ENCODE measurements around the gene GPR151.

Gene GPR151

GRCh38 chr5:146519554-146519953, 3.6 kb upstream of the GPR151 start:
- no peak for DNase-seq

- no peak for DNase-seq
Measured at GRCh38 chr5:146515473-146516150, 378 bp downstream of the GPR151 start.

GRCh38 chr5:146514575-146514974, 1.4 kb downstream of the GPR151 start:
- no peak for DNase-seq

- DNase-seq = no peak
Measured at GRCh38 chr5:146513462-146513861, 2.5 kb downstream of the GPR151 start.

DNA sequence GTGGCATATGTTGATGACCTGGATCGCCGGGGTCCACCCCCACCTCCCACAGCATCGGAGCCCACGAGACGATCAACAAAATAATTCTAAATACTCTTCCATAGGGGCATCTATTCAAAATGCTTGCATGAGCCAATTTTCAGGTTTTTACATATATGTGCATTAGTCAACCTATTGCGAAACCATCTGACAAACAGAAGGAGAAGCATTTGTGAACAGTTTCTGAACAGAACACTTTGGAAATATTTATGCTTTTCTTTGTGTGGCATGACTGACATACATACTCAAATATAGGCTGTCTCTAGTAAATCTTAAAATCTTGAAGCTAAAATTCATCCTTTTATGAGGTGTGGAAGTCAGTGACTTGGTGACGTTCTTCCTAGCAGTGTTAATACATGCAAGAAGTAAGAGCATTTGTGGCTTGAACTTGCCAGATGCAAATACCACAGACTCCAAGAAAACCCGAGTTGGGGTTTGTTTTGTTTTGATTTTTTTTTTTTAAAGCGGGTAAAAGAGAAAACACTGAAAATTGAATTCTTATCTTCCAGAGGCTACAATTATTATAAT, 5.3 kb downstream of the GPR151 start:
- DNase-seq = no peak

GRCh38 chr5:146507428-146507827, 8.6 kb downstream of the GPR151 start:
- no peak for DNase-seq

- no peak for DNase-seq
Measured at GRCh38 chr5:146499680-146500079, 16.3 kb downstream of the GPR151 start.

- no peak for DNase-seq
Measured at GRCh38 chr5:146494656-146495055, 21.3 kb downstream of the GPR151 start.

GRCh38 chr5:146490089-146490843, 25.7 kb downstream of the GPR151 start:
- DNase-seq = no peak

DNA sequence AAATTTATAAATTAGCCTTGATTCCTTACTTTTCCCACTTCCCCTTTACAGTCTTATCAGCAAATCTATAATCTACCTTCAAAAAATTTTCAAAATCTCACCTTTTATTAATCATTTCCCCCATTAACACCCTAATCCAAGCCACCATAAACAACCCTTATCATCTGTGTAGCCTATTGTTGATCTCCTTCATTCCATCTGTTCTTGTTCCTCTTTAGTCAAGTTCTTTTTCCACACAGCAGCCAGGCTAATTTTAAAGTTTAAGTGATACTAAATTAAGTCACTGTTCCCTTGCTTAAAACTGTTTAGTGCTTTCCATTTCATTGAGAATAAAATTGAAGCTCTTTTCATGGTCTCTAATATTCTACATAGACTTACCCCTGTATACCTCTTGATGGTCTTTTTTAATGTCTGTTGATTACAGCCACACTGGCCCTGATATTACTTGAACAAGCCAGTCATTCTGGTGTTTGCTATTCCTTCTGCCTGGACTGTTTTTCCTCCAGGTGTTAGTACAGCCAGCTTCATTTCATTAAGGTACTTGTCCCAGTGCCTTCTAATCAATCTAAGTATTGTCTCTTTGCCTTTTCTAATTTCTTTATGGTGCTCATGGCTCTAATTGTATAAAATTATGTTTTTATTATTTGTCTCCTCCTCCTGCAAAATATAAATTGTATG, 31.1 kb downstream of the GPR151 start:
- DNase-seq = no peak

DNA sequence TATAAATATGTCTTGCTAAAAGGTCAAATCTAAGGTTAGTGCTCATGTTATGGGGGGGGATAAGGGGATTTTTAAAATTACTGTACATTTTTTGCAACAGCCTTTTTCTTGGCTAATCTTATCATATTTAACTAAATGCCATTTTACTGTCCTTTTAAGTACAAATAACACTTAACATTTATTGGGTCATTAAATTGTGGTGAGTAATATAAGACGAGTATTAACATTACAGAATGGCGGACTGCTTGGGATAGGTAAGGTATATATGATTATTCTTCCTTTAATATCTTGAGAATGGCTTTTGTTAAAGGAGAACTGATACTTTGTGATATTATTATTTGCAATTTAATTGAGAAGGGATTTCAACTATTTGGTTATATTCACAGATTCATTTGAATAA, 33.2 kb downstream of the GPR151 start:
- no peak for DNase-seq

GRCh38 chr5:146475906-146476305, 40.1 kb downstream of the GPR151 start:
- DNase-seq = no peak

GRCh38 chr5:146475190-146475780, 40.7 kb downstream of the GPR151 start:
- DNase-seq = peak; percentile 31

GRCh38 chr5:146474065-146474464, 41.9 kb downstream of the GPR151 start:
- no peak for DNase-seq

DNA sequence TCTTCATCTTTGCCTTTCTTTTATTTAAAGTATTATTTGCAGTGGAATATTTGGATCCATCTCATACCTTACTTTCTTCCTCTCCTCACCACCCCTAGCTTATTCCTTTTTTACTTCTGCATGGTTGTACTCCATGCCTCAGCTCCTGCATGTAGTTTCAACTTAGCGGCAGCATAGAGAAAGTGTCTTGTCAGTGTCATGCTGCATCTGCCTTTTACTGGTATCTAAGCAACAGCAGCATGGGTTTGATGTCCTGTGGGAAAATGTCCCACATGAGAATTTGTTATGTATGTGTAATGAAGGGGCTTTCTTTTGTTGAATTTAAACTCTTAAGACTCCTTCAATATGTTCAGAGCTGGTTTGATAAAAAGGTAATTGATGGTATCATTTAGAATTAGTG, 48.2 kb downstream of the GPR151 start:
- DNase-seq = no peak

DNA sequence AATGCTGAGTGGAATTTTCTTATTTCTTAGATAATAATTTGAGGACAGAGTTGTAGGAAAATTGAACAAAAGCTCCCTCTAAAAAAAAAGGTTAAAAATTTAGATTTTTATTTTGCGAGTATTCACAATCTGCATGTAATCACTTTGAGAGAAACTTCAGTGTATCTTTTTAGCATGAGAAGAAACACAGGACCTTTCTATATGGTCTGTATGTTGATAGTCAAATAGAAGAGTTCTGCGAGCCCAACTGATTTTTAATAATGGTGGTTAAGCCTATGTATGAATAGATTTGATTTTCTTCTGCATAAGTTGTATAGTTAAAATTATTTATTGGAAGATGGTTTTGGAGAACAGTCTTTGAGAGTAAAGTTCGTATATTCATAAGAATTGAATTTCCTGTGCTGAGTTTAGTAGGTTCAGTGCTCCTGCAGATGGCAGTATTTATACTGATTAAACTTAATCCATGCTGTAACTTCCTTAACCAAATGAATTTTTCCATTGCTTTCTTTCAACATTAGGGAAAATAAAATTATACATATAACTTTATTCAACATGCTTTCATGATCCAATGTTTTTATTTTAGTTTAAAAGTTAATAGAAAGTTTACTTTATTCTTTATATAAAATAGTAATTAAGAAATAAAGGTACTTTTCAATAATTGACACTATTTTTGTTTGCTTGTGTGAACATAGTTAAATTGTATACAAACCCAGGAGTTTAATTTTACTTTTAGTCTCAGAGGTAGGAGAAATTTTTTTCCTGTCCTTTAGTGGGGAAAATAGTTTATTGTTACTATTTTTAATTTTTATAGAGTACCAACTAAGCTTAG, 49.3 kb downstream of the GPR151 start:
- DNase-seq = peak; percentile 25

DNA sequence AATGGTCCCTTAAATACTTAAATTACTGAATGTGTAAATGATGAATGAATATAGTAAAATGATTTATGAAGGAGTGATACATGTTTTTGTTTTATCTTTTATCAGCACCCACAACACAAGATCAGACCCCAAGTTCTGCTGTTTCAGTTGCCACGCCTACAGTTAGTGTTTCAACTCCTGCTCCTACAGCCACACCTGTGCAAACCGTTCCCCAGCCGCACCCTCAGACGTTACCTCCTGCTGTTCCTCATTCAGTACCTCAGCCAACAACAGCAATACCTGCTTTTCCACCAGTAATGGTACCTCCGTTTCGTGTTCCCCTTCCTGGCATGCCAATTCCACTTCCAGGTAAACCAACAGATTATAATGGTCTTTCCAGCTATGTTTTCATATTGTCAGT, 52.5 kb downstream of the GPR151 start:
- no peak for DNase-seq
